IPS DF 4.7 (cell line): ENCODE results near the gene CHD1L.
"Not testable (repeated sequence)": the region's sequence is repeated elsewhere in the genome, so short reads cannot be mapped to it uniquely, and the experiment has no call there.

Source experiments
- DNase-seq: peaks from one replicate; pipeline ENCODE4 v3.0.0-alpha.2; 2013; ENCODE audit warnings: low spot score; ENCODE audit errors: extremely low read depth

CHD1L gene

GRCh38 chr1:147264158-147264768 lies 21.8 kb downstream of the CHD1L start:
- DNase-seq = no peak

DNA sequence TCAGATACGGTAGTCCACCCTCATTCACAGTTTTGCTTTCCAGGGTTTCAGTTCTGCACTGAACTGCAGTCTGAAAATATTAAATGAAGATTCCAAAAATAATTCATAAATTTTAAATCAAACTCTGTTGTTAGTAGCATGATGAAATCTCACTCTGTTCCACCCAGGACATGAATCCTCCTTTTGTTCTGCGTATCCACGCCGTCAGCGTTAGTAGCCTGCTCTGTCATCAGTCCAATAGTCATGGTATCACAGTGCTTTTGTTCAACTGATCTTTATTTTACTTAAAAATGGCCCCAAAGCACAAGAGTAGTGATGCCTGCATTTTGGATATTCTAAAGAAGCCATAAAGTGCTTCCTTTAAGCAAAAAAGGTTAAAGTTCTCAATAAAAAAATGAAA lies 23.9 kb downstream of the CHD1L start:
- DNase-seq = no peak

DNA sequence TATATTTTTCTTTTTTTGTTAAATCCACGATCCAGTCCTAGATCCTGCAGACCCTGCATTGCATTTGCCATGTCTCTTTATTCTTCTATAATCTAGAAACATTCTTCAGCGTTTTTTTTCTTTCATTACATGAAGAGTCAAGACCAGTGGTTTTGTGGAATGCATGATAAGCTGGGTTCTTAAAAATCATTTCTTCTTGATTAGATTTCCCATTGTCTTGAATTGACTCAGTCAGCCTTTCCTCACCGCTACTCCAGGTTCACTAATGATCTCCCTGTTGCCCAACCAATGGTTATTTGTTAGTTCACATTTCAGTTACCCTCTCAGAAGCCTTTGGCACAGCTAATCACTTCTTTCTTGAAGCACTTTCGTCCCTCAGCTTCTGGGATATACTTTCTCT lies 25.2 kb downstream of the CHD1L start:
- DNase-seq = no peak

DNA sequence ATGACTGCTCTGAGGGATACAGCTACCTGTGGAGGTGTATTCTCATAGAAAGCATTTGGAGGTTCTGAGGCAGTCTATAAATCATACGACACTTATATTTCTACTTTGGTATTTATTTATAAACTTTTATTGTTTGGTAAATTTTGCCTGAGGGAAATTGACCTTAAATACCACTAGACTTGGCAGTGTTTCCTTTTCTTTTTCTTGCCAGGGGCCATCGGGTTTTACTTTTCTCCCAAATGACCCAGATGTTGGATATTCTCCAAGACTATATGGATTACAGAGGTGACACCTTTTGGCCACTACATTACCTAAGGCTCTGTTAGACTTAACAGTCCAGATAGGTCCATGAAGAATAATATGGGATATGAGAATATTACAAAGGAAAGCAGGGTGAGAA lies 28.2 kb downstream of the CHD1L start:
- no peak for DNase-seq

- no peak for DNase-seq
Observed at GRCh38 chr1:147272042-147272441, 29.6 kb downstream of the CHD1L start.

- no peak for DNase-seq
Observed at GRCh38 chr1:147273409-147274336, 31.2 kb downstream of the CHD1L start.

GRCh38 chr1:147281950-147282349 lies 39.5 kb downstream of the CHD1L start:
- DNase-seq = no peak

DNA sequence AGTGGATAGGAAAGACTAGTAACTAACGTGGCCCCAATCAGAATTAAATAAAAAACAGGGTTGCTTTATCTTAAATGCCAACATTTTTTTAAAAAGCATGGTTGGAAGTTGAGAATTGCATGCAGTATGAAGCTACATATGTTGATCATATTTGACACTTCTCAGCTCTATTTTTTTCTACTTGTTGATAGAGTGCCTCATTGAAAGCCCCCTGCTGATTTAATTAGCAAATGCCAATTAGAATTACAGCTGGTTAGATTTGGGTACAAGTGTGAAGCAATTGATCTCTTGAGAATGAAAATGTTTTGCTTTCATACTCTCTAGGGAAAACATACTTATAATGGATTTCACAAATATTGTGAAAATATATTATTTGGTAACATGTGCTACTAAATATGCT lies 40.5 kb downstream of the CHD1L start:
- no peak for DNase-seq

DNA sequence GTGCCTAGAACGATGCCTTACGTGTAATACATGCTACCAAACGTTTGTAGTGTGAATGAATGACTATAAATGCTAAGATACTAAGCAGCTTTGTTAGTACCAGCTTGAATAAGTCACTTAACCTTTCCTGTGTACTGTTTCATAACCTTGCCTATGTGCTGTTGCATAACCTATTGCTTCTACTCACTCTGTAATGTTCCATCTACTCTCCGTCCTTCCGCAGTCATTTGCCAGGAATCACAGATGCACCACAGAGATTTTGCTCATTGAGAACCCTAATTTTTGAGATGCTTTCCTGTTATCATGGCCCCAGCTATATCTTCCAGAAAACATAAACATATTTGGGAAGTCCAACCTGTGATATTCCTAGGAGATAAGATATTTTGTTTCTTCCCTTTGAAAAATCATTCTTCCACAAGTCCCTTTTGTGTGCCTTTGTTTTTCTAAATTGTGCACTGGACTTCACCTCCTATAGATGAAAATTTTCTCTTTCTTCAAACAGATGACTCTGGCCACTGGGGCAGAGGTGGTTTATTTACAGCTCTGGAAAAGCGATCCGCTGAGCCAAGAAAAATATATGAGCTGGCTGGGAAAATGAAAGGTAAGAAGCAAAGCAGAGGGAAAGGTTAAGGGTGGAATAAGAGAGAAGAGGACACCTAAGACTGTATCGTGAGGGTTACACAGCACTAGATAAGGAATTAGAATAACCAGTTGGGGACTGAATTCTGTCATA lies 44.8 kb downstream of the CHD1L start:
- DNase-seq = no peak

DNA sequence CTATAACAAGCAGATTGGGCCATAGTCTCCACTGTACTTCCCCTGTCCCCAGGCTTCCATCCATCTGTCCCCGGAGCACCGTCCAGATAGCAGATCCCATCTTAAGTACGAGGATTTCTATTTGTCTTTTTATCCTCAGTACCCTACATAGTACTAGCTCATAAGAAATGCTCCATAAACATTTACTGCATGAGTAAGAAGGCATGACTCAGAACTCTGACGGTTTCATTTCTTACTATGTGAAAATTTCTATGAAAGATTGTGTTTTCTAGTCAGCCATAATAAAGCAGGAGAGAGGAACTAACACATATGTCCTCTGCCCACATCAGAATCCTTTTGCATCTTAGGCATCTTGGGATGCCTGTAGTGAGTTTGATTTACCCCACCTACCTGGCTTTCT lies 49.5 kb downstream of the CHD1L start:
- DNase-seq = no peak

DNA sequence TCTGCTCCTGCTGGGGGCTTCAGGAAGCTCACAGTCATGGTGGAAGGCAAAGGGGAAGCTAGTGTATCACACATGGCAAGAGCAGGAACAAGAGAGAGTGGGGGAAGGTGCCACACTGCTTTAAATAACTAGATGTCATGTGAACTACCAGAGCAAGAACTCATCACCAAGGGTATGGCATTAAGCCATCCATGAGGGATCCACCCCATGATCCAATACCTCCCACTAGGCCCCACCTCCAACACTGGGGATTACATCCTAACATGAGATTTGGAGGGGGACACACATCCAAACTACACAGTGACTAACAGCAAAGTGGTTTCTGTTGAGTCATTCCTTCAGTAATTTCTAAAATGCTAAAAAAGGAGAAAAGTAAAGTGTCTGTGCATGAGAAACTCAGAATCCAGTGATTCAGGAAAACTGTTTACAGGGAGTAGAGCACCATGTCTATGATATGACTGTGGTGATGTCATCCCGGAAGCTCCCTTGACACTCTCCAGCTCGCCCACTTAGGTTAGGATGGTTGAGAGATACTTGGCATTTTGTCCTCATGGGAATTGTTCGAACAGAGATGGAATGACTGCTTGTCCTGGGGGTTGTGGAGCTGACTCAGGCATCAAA lies 50.3 kb downstream of the CHD1L start:
- no peak for DNase-seq

DNA sequence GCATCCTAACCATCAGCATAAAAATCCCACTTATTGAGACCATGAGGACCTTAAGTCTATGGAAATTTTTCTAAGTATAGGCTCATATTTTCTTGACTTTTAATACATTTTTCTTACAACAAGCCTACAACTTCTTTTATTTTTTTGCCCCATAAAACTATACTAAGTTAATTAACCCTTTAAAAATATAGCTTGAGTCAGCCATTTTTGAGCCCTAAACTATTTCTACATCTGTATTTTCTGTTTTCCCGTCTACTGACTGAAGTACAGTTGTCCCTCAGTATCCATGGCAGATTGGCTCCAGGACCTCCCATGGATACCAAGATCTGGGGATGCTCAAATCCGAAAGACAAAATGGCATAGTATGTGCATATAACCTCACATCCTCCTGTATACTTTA lies 55.0 kb downstream of the CHD1L start:
- no peak for DNase-seq

- not testable (repeated sequence) for DNase-seq
Observed at GRCh38 chr1:147305803-147306202, 63.3 kb downstream of the CHD1L start.

DNA sequence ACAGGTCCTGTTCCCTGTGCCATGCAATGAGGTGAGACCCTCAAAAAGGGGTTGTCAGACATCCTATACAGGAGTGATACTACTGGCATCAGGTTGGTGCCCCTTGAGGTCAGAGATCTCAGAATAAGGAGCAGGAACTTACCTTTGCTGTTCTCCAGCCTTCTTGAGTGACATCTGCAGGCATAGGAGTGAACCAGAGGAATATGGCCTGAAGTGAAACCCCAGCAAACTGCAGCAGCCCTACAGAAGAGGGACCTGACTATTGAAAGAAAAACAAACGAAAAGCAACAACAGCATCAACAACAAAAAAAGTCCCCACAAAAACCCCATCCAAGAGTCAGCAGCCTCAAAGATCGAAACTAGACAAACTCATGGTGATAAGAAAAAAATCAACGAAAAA lies 74.5 kb downstream of the CHD1L start:
- no peak for DNase-seq

DNA sequence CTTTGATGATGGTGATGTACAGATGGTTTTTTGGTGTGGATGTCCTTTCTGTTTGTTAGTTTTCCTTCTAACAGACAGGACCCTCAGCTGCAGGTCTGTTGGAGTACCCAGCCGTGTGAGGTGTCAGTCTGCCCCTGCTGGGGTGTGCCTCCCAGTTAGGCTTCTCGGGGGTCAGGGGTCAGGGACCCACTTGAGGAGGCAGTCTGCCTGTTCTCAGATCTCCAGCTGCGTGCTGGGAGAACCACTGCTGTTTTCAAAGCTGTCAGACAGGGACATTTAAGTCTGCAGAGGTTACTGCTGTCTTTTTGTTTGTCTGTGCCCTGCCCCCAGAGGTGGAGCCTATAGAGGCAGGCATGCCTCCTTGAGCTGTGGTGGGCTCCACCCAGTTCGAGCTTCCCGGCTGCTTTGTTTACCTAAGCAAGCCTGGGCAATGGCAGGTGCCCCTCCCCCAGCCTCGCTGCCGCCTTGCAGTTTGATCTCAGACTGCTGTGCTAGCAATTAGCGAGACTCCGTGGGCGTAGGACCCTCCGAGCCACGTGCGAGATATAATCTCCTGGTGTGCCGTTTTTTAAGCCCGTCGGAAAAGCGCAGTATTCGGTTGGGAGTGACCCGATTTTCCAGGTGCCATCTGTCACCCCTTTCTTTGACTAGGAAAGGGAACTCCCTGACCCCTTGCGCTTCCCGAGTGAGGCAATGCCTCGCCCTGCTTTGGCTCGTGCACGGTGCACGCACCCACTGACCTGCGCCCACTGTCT lies 84.6 kb downstream of the CHD1L start:
- not testable (repeated sequence) for DNase-seq

DNA sequence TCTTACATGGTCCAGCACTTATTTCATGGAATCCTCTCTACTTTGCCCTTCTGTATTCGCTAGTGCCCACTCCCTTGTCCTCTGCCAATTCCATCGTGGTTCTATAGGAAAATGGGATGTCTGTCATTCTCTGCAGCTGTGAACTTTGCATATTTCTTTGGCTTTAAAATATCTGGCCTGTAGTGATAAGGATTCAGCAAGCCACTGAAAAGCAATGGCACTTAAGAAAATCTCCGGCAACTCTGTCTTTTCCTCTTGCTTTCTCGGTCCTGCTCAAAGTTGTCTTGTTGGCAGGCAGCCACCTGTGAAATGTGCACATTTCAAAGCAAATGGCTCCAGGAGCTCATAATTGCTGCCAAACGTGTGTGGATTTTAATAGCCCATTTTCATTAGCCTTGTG lies 91.8 kb downstream of the CHD1L start:
- no peak for DNase-seq

DNA sequence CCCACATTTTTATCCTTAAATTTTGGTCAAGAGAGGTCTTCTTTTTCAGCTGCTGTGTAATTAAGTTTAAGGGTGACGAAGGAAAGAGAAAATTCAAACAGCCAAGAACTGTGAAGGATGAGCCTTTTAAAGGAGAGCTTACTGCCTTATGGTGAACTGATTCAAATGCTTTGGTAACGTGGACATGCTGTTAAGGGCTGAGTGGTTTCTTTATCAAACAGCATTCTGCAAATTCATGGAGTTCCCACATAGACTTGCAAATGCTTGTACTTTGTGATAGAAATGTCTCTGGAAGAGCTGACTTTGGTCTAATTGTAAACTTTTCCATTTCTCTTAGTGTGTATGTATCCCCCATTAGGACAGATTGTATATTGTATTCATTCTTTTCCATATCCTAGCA lies 93.8 kb downstream of the CHD1L start:
- DNase-seq = peak; percentile 19

- peak; percentile 51 for DNase-seq
Observed at GRCh38 chr1:147337040-147337630, 94.7 kb downstream of the CHD1L start.

- DNase-seq = no peak
Observed at GRCh38 chr1:147338571-147338970, 96.1 kb downstream of the CHD1L start.

DNA sequence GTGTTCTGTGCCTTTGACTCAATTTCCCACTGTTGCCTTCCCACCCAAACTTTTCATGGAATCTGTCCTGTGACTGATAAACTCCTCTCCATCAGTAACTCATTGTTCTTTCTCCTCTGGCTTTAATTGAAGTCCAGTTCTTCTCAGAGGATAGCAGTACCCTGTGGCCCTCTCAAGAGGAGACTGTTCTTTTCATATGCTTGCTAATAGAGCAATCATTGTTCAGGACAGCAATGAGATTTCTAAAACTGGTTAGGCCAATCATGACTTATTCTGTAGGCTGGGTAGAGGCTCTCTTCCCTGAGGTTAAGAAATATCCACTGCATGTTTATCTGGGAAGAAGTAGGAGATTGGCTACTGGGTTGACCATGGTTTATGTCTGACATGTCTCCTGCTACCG lies 98.8 kb downstream of the CHD1L start:
- no peak for DNase-seq
